ENCODE measurements around the gene RAB33B. TPM values are rescaled to one million over a fixed set of nuclear protein-coding genes. Genes with fewer than 3 reads are reported as not detected.

RAB33B gene
- total RNA-seq, 1 donor from 2014 or later = 11.8 TPM

GRCh38 chr4:139501527-139501926 lies 47.6 kb downstream of the RAB33B start:
- no peaks in the 10 kb centered on the region for H3K27me3 Mint-ChIP-seq (ENCODE audit: low read depth, unreplicated experiment)
- no peak overlapping the region for H3K4me3 Mint-ChIP-seq (ENCODE audit: unreplicated experiment)
- FAIRE-seq (no peak), DNase-seq (ENCODE audit: low read depth) (no peak)
- no peak overlapping the region for H3K9ac ChIP-seq (ENCODE audit: low read length)
- H3K9me3 ChIP-seq (ENCODE audit: insufficient read depth, low read depth, low read length) = no peaks in the 10 kb centered on the region
- H3K27ac Mint-ChIP-seq (ENCODE audit: unreplicated experiment) = no peak overlapping the region
- no peaks in the 10 kb centered on the region for H3K36me3 ChIP-seq (ENCODE audit: insufficient read depth, low read length)
- H3K36me3 Mint-ChIP-seq (ENCODE audit: low read depth, unreplicated experiment) = peaks cover 7% of the 10 kb centered on the region
- H3K4me1 Mint-ChIP-seq (ENCODE audit: low read depth, unreplicated experiment) = peaks cover 8% of the 10 kb centered on the region
- TF ChIP-seq EZH2 (IDR thresholded peaks at IDR 0.05; ENCODE audit: insufficient read depth, low read length) (no peak), CTCF (IDR thresholded peaks at IDR 0.05; ENCODE audit: insufficient read depth, low read depth, low read length) (no peak)
- H3K27ac ChIP-seq (ENCODE audit: low read depth, low read length) = no peak overlapping the region
- no peaks in the 10 kb centered on the region for H3K79me2 ChIP-seq (ENCODE audit: insufficient read depth, low read length)
- no peaks in the 10 kb centered on the region for H4K20me1 ChIP-seq (ENCODE audit: insufficient read depth, low read length)
- H3K27me3 ChIP-seq (ENCODE audit: insufficient read depth, low read length) = no peaks in the 10 kb centered on the region
- H3K4me2 ChIP-seq (ENCODE audit: low read length) = no peak overlapping the region
- H3K4me3 ChIP-seq (ENCODE audit: insufficient read depth, low read depth, low read length) = no peak overlapping the region
- no peaks in the 10 kb centered on the region for H3K4me1 ChIP-seq (ENCODE audit: insufficient read depth, low read length)
- H3K9me3 Mint-ChIP-seq (ENCODE audit: unreplicated experiment) = no peaks in the 10 kb centered on the region
- no peak overlapping the region for H2AFZ ChIP-seq (ENCODE audit: low read depth, low read length)

GRCh38 chr4:139501927-139502899 lies 48.3 kb downstream of the RAB33B start:
- H3K27ac Mint-ChIP-seq (ENCODE audit: unreplicated experiment) = no peak overlapping the region
- H3K27me3 Mint-ChIP-seq (ENCODE audit: low read depth, unreplicated experiment) = no peaks in the 10 kb centered on the region
- Histone ChIP-seq H3K9me3 (ENCODE audit: insufficient read depth, low read depth, low read length) (no peaks in the 10 kb centered on the region), H3K27me3 (ENCODE audit: insufficient read depth, low read length) (no peaks in the 10 kb centered on the region), H3K36me3 (ENCODE audit: insufficient read depth, low read length) (no peaks in the 10 kb centered on the region), H3K4me2 (ENCODE audit: low read length) (no peak overlapping the region), H3K27ac (ENCODE audit: low read depth, low read length) (no peak overlapping the region), H3K4me3 (ENCODE audit: insufficient read depth, low read depth, low read length) (no peak overlapping the region), H4K20me1 (ENCODE audit: insufficient read depth, low read length) (no peaks in the 10 kb centered on the region), H2AFZ (ENCODE audit: low read depth, low read length) (no peak overlapping the region), H3K4me1 (ENCODE audit: insufficient read depth, low read length) (no peaks in the 10 kb centered on the region), H3K9ac (ENCODE audit: low read length) (no peak overlapping the region), H3K79me2 (ENCODE audit: insufficient read depth, low read length) (no peaks in the 10 kb centered on the region)
- H3K9me3 Mint-ChIP-seq (ENCODE audit: unreplicated experiment) = no peaks in the 10 kb centered on the region
- FAIRE-seq = no peak
- peak overlapping the region; percentile 5 for H3K4me3 Mint-ChIP-seq (ENCODE audit: unreplicated experiment)
- peaks cover 8% of the 10 kb centered on the region for H3K4me1 Mint-ChIP-seq (ENCODE audit: low read depth, unreplicated experiment)
- no peak for DNase-seq (ENCODE audit: low read depth)
- TF ChIP-seq CTCF (IDR thresholded peaks at IDR 0.05; ENCODE audit: insufficient read depth, low read depth, low read length) = no peak
- TF ChIP-seq EZH2 (IDR thresholded peaks at IDR 0.05; ENCODE audit: insufficient read depth, low read length) = no peak
- H3K36me3 Mint-ChIP-seq (ENCODE audit: low read depth, unreplicated experiment) = peaks cover 7% of the 10 kb centered on the region
